IPS-20b (cell line): ENCODE measurements around the gene ISG20.
A peak's percentile ranks its signal among the peaks of the same experiment; 100 is the strongest.

ENCODE experiments used
- H3K27ac ChIP-seq: one replicate; pipeline ENCODE4 v1.5.1; 2013; ENCODE audit warnings: low read length
- H3K27me3 ChIP-seq: 2 replicates; pipeline ENCODE4 v1.6.1; 2013; ENCODE audit warnings: mild to moderate bottlenecking, low read length, inconsistent platforms; ENCODE audit not compliant: insufficient read depth
- H3K36me3 ChIP-seq: 2 replicates; pipeline ENCODE4 v1.6.1; 2013; ENCODE audit warnings: low read depth, mild to moderate bottlenecking, inconsistent platforms, low read length, moderate library complexity; ENCODE audit not compliant: insufficient read depth
- H3K4me1 ChIP-seq: 2 replicates; pipeline ENCODE4 v1.6.1; 2013; ENCODE audit warnings: mild to moderate bottlenecking, control low read depth, inconsistent platforms, low read length, moderate library complexity; ENCODE audit not compliant: insufficient read depth
- H3K4me3 ChIP-seq: 2 replicates; pipeline ENCODE4 v1.5.1; 2013; ENCODE audit warnings: mild to moderate bottlenecking, low read length, inconsistent platforms
- H3K9ac ChIP-seq: 2 replicates; pipeline ENCODE4 v1.6.1; 2013; ENCODE audit warnings: low read depth, mild to moderate bottlenecking, inconsistent platforms, low read length, moderate library complexity
- H3K9me3 ChIP-seq: 2 replicates; pipeline ENCODE4 v1.6.1; 2013; ENCODE audit warnings: mild to moderate bottlenecking, low read depth, low read length, inconsistent platforms; ENCODE audit not compliant: insufficient read depth

Gene ISG20

GRCh38 chr15:88702983-88703382, 64.2 kb downstream of the ISG20 start:
- H3K4me3 ChIP-seq = no peak overlapping the region
- H3K9me3 ChIP-seq = no peaks in the 10 kb centered on the region
- H3K36me3 ChIP-seq = no peaks in the 10 kb centered on the region
- no peak overlapping the region for H3K9ac ChIP-seq
- peaks cover 70% of the 10 kb centered on the region for H3K27me3 ChIP-seq
- H3K27ac ChIP-seq = no peak overlapping the region
- H3K4me1 ChIP-seq = no peaks in the 10 kb centered on the region

GRCh38 chr15:88703533-88703932, 64.7 kb downstream of the ISG20 start:
- no peak overlapping the region for H3K4me3 ChIP-seq
- no peak overlapping the region for H3K27ac ChIP-seq
- no peaks in the 10 kb centered on the region for H3K36me3 ChIP-seq
- H3K9me3 ChIP-seq = no peaks in the 10 kb centered on the region
- no peaks in the 10 kb centered on the region for H3K4me1 ChIP-seq
- H3K9ac ChIP-seq = no peak overlapping the region
- peaks cover 69% of the 10 kb centered on the region for H3K27me3 ChIP-seq

- H3K9me3 ChIP-seq = no peaks in the 10 kb centered on the region
- H3K27ac ChIP-seq = no peak overlapping the region
- peaks cover 69% of the 10 kb centered on the region for H3K27me3 ChIP-seq
- peak overlapping the region; percentile 70; the same call in 1 of the 2 replicates for H3K9ac ChIP-seq
- no peaks in the 10 kb centered on the region for H3K36me3 ChIP-seq
- no peaks in the 10 kb centered on the region for H3K4me1 ChIP-seq
- H3K4me3 ChIP-seq = peak overlapping the region; percentile 65
Observed at GRCh38 chr15:88704791-88705768, 66.3 kb downstream of the ISG20 start.

- H3K27me3 ChIP-seq = peaks cover 69% of the 10 kb centered on the region
- H3K4me1 ChIP-seq = no peaks in the 10 kb centered on the region
- peak overlapping the region; percentile 65 for H3K4me3 ChIP-seq
Observed at GRCh38 chr15:88705769-88706165, 67.0 kb downstream of the ISG20 start.

More at GRCh38 chr15:88705769-88706165, 67.0 kb downstream of the ISG20 start:
- H3K9me3 ChIP-seq = no peaks in the 10 kb centered on the region
- no peaks in the 10 kb centered on the region for H3K36me3 ChIP-seq
- peak overlapping the region; percentile 53; the same call in 1 of the 2 replicates for H3K9ac ChIP-seq
- H3K27ac ChIP-seq = no peak overlapping the region
